ENCODE measurements around the gene OR4C15. TPM values are rescaled to one million over a fixed set of nuclear protein-coding genes. Genes with fewer than 3 reads are reported as not detected.

OR4C15 gene
- total RNA-seq, result not detected
- not detected for polyA plus RNA-seq
- long read RNA-seq, donor 1, result 0 reads
- long read RNA-seq, donor 2, result 0 reads

- no peak within 1 kb of the TSS for H3K27ac ChIP-seq (ENCODE audit: low read depth in 1 of 2, low read length in 2 of 2)
- no peaks in the 10 kb centered on the region for H3K4me1 ChIP-seq (ENCODE audit: control insufficient read depth in 1 of 2, insufficient read depth in 2 of 2, low read length in 2 of 2)
- intact Hi-C loops (cut with DNase I), result no loop called here
- no peaks in the 10 kb centered on the region for H3K9me3 ChIP-seq (ENCODE audit: control insufficient read depth, low read length)
- no peak for ATAC-seq (ENCODE audit: low FRiP score)
- no peaks in the 10 kb centered on the region for H3K36me3 ChIP-seq (ENCODE audit: control insufficient read depth in 1 of 2, insufficient read depth in 2 of 2, low read length in 1 of 2)
- H3K4me3 ChIP-seq (ENCODE audit: low read length in 2 of 2), result no peak within 1 kb of the TSS
- H3K27me3 ChIP-seq (ENCODE audit: control insufficient read depth in 1 of 2, insufficient read depth in 2 of 2, low read length in 1 of 2), result no peaks in the 10 kb centered on the region
- DNase-seq, result no peak
Observed at GRCh38 chr11:55554169-55554568, at the start of gene OR4C15. TSS of gene OR4C15 (plus strand) at chr11:55554469. CDS start at chr11:55554469, 0 bp downstream.

- Histone ChIP-seq H3K4me3 (ENCODE audit: low read length in 2 of 2) (no peak within 1 kb of the TSS), H3K27me3 (ENCODE audit: control insufficient read depth in 1 of 2, insufficient read depth in 2 of 2, low read length in 1 of 2) (no peaks in the 10 kb centered on the region), H3K36me3 (ENCODE audit: control insufficient read depth in 1 of 2, insufficient read depth in 2 of 2, low read length in 1 of 2) (no peaks in the 10 kb centered on the region), H3K4me1 (ENCODE audit: control insufficient read depth in 1 of 2, insufficient read depth in 2 of 2, low read length in 2 of 2) (no peaks in the 10 kb centered on the region), H3K27ac (ENCODE audit: low read depth in 1 of 2, low read length in 2 of 2) (no peak within 1 kb of the TSS), H3K9me3 (ENCODE audit: control insufficient read depth, low read length) (peaks cover 2% of the 10 kb centered on the region)
- DNase-seq, result no peak
- ATAC-seq (ENCODE audit: low FRiP score), result no peak
- intact Hi-C loops (cut with DNase I), result no loop called here
- WGBS, 2 donors, result 55 to 71% methylated on average over 3 of the region's 3 CpGs
Observed at GRCh38 chr11:55571828-55572227, 17.6 kb downstream of the OR4C15 start, which contains the start of gene OR4C16. TSS of gene OR4C16 (plus strand) at chr11:55572128. CDS start at chr11:55572128, 0 bp downstream.

GRCh38 chr11:55572548-55572947, 18.3 kb downstream of the OR4C15 start:
- intact Hi-C loops (cut with DNase I), result no loop called here
- Histone ChIP-seq H3K27me3 (ENCODE audit: control insufficient read depth in 1 of 2, insufficient read depth in 2 of 2, low read length in 1 of 2) (no peaks in the 10 kb centered on the region), H3K4me1 (ENCODE audit: control insufficient read depth in 1 of 2, insufficient read depth in 2 of 2, low read length in 2 of 2) (no peaks in the 10 kb centered on the region), H3K4me3 (ENCODE audit: low read length in 2 of 2) (no peak overlapping the region), H3K36me3 (ENCODE audit: control insufficient read depth in 1 of 2, insufficient read depth in 2 of 2, low read length in 1 of 2) (no peaks in the 10 kb centered on the region), H3K27ac (ENCODE audit: low read depth in 1 of 2, low read length in 2 of 2) (no peak overlapping the region), H3K9me3 (ENCODE audit: control insufficient read depth, low read length) (peaks cover 2% of the 10 kb centered on the region)
- no peak for DNase-seq
- ATAC-seq (ENCODE audit: low FRiP score), result no peak
- 26 to 31% methylated on average over 1 of the region's 1 CpG for WGBS, 2 donors

Other genes with a start within 250 kb of the OR4C15 start
- gene OR4A16, start 211.3 kb upstream of the OR4C15 start, total RNA-seq, result not detected
- gene OR4A16, start 211.3 kb upstream of the OR4C15 start, polyA plus RNA-seq, result not detected
- not detected for gene OR4A15, start 186.5 kb upstream of the OR4C15 start, total RNA-seq
- gene OR4A15, start 186.5 kb upstream of the OR4C15 start, polyA plus RNA-seq, result not detected
- gene OR4C16, start 17.7 kb downstream of the OR4C15 start, total RNA-seq, result not detected
- gene OR4C16, start 17.7 kb downstream of the OR4C15 start, polyA plus RNA-seq, result not detected
- not detected for gene OR4C11, start 53.2 kb downstream of the OR4C15 start, total RNA-seq
- gene OR4C11, start 53.2 kb downstream of the OR4C15 start, polyA plus RNA-seq, result not detected
- gene OR4P4, start 80.6 kb downstream of the OR4C15 start, total RNA-seq, result not detected
- not detected for gene OR4P4, start 80.6 kb downstream of the OR4C15 start, polyA plus RNA-seq
- not detected for gene OR4S2, start 93.9 kb downstream of the OR4C15 start, total RNA-seq
- gene OR4S2, start 93.9 kb downstream of the OR4C15 start, polyA plus RNA-seq, result 1 to 10 TPM in 1 of 2 donors, not detected in 1; 2.0 TPM
- gene OR4C6, start 107.7 kb downstream of the OR4C15 start, total RNA-seq, result not detected
- gene OR4C6, start 107.7 kb downstream of the OR4C15 start, polyA plus RNA-seq, result not detected
- gene OR5D13, start 219.0 kb downstream of the OR4C15 start, total RNA-seq, result not detected
- gene OR5D13, start 219.0 kb downstream of the OR4C15 start, polyA plus RNA-seq, result not detected
- gene OR5D14, start 241.1 kb downstream of the OR4C15 start, total RNA-seq, result not detected
- gene OR5D14, start 241.1 kb downstream of the OR4C15 start, polyA plus RNA-seq, result not detected